EL (cell line): ENCODE results near the gene SORL1-AS1.

ENCODE experiments used
- DNase-seq: peaks from one replicate; pipeline ENCODE4 v3.0.0-alpha.2; 2016

Gene SORL1-AS1

DNA sequence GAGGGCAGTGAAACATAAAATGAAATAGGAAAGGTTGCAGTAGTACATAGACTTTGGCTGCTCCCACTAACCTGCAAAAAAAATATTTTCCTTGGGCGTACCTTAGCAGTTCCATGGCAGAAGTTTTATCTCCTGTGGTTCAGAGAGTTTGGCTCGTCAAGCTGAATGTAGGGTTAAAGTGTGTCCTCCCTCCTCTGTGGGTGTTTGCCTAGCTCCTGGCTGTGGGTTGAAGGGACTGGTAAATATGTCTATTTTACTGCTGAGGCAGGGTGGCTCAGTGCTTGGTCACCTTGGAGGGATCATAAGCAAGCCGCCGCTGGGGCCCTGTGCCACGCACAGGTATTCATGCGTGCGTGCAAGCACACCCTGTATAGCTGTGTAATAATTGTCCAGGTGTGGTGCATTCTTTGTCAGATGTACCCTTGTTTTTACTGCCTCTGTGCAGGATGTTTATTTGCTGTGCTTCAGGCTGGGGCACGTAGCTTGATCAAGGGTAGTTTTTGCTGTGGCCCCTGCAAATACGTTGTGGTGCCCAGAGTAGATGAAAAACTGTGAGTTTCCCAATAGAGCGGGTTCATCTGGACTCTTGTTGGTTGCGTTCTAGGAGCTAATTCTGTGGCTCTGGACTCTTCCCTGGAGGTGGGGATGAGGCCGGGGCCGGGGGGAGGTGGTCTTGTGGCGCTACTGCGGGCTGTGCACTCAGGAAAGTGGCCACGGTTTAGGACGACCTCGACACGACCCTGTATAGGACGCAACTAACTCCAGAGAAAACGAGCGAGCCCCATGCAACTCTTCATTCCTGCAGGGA is 1.4 kb downstream of the SORL1-AS1 start:
- no peak for DNase-seq

- DNase-seq, result no peak
Observed at GRCh38 chr11:121450401-121450800, 2.4 kb downstream of the SORL1-AS1 start.

- DNase-seq, result no peak
Observed at GRCh38 chr11:121449626-121450025, 3.1 kb downstream of the SORL1-AS1 start.

DNA sequence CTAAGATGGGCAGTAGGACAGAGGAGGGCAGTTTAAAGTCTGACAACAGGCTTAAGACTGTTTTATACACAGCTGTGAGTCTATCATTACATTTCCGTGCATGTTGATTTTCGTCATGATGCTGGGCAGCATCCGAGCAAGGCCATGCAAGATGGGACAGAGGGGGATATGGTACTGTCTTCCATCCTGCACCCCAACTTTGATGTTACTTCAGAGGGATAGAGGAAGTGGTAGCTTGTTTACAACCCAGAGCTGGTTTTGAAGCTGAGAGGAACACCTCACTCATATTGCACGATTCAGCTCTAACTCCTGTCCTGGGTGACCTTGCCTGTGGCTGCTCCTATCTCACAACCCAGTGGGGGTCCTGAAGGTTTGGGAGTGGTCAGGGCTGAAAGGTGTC is 3.6 kb downstream of the SORL1-AS1 start:
- DNase-seq, result no peak

DNA sequence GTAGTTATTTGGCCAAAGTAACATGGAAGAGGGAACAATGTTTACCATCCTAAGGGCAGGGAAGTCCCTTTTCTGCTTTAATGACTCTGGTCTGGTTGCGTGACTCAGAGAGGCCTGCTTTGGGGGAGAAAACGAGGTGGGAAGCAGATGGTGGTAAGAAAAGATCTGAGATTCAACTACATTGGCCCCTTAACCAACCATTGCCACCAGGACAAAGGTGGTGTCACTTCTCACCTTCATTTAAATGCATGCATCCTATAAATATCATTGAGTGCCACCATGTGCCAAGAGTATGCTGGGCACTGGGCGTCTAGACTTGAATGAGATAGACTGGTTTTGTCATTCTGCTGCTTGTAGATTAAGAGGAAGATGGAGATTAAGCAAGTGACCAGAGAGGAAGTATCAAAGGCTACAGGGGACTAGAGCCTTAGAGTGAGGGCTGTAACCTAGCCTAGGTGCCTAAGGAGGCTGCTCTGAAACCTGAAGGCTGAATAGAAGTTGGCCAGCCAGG is 4.3 kb downstream of the SORL1-AS1 start:
- DNase-seq, result no peak

- no peak for DNase-seq
Observed at GRCh38 chr11:121448011-121448410, 4.8 kb downstream of the SORL1-AS1 start.

DNA sequence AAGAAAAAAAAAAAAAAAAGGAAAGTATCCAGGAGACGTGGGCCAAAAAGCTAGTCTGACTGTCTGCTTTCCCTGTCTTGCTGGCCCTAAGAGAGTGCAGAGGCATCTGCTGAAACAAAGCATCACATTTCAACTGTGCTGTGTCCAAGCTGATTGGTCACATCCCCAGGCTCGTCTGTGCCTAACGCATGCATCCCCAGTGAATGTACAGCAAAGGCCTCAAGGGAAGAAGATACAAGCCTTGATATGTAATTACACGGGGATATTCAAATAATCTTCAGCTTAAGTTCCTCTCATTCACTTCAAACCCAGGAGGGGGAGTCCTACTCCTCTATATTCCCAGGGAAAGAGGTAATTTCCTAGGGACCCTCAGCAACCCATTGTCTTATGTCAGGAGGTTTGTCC is 6.0 kb downstream of the SORL1-AS1 start:
- DNase-seq, result no peak

DNA sequence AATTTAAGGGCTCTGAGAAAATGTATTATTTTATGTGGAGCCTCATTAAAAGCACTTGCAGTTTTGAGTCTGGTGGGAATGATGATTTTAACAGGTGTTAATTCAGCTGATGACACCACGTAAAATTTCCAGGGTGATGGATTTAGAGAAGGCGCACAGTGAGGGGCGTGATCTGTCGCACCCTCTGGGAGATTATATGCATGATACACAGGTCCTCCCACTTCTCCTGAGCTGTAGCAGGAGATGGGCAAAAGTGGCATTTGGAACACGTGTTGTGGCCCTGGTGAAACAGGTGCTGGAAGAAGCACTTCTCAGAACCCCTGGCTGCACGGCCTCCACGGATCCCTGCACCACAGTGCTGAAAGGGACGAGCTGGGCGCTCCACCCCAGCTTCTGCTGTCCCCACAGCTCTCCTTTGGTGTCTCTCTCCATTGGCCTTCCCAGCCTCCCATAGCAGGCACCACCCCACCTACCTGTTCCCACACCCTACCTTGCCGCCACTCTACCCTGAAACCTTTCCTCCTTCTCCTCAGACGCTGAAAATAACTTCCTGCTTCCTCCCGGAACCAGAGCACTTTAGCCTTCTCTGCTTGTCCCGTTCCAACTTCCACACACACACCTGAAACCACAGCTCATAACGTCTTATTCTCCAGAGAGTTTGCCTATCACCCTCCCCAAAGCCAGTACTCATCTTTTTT is 7.5 kb downstream of the SORL1-AS1 start:
- DNase-seq, result no peak

GRCh38 chr11:121444526-121444925 is 8.2 kb downstream of the SORL1-AS1 start:
- no peak for DNase-seq

DNA sequence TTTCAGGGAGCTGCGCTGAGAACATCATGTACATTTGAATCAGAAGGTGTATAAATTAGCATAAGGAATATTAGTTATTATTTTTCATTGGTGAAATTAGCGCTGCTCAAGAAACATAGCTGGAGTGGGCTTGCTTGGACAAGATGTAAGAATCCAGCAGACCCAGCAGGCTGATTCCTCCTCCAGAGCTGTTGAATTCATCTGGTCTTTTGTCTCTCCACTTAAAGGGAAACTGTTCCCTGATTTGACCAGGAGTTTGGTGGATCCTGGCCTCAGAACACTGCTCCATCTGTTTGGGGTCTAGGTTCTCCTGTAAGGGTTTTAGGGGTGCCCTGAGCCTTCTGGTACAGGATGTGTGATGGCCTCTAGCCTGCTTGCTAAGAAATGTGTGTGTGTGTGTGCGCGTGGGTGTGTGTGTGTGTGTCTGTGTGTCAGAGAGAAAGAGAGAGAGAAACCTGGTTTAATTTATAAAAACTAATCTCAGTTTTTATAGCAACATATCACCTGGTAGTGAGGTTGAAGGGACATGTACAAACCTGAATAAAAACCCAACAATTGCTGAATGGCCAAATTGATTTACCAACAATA is 9.0 kb downstream of the SORL1-AS1 start:
- DNase-seq, result no peak

DNA sequence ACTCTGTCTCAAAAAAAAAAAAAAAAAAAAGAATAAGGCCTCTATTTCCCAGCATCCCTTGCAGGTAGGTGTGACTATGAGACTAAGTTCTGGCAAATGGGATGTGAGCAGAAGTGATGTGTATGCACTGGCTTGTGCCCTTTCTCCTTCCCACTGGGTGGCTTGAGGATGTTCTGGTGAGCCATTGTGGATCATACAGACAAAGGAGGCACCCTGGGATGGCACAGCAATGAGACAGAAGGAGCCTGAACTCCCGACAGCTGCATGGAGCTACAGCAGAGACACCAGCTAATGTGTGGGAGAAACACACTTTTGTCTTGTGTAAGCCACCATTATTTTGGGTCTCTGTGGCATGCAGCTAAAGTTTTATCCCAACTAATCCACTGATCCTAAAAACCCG is 11.2 kb downstream of the SORL1-AS1 start:
- no peak for DNase-seq

DNA sequence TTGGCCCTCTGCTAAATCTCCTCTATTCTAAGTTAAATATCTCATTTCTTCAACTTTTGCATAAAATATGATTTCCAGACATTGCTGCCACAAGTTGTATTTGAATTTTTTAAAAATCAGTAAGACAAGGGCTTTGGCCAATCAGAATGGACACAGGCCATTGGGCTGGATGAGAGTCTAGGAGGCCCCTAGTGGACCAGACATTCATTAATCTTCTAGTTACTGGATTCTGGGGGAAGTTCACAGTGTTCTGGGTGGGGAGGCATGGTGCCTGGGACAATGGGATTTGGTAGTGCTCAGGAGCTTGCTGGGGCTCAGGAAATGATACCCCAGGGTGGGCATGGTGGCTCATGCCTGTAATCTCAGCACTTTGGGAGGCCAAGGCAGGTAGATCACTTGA is 13.0 kb downstream of the SORL1-AS1 start:
- DNase-seq, result no peak

DNA sequence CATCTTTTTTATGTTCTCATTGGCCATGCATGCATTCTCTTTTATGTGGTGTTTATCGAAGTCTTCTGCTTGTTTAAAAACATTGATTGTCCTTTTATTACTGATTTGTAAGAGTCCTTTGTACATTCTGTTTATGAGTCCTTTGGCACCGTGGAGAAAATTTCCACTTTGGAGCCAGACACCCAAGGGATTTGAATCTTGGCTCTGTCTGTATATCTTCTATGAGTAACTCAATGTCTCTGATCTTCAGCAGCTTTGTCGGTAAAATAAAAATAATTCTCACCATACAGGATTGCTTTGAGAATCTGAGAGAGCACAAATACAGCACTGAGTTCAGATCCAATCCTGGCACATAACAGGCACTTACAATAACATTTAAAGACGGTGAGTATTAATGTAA is 13.4 kb downstream of the SORL1-AS1 start:
- no peak for DNase-seq

DNA sequence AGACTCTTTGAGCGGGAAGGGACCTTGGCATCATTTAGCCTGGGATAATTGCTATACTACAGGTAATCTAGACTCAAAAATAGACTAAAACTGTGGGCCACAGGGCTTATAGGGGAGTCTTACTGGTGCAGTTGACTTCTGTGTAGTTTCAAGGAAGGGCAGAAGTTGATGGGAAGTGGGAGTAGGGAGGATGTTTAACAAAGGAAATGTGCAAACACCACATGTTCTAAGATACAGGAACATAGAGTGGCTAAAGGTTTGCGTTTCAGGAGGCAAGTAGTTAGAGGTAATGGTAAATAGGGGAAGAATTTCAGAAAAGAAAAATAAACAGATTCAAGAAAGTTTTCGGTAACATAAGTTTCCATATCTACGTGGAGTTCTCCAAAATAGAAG is 15.1 kb downstream of the SORL1-AS1 start:
- DNase-seq, result no peak

GRCh38 chr11:121437018-121437685 is 15.6 kb downstream of the SORL1-AS1 start:
- DNase-seq, result no peak

GRCh38 chr11:121435551-121436511 is 16.9 kb downstream of the SORL1-AS1 start:
- no peak for DNase-seq

GRCh38 chr11:121435132-121435531 is 17.6 kb downstream of the SORL1-AS1 start:
- no peak for DNase-seq

- no peak for DNase-seq
Observed at GRCh38 chr11:121431820-121432526, 20.8 kb downstream of the SORL1-AS1 start.

DNA sequence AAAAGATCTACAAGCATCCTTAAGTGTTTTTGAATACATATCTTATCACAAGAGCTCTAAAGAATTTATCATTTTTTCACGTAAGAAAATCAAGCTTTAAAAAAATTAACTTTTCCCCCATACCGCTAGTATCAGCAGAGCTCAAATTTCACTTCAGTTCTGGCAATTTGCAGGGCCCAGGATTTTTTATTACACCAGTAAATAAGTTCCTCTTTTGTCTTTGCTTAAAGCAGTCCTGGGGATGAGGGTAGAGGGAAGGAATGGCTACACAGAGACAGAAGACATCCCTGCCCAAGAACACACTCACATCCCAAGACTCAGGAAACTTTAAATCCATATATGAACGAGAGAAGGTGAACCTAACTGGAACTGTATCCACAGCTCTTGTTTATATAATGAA is 23.2 kb downstream of the SORL1-AS1 start:
- no peak for DNase-seq

GRCh38 chr11:121427400-121427744 is 25.4 kb downstream of the SORL1-AS1 start:
- no peak for DNase-seq
